ENCODE data around the gene HDAC9.

Gene HDAC9

GRCh38 chr7:18607025-18607424, 111.5 kb downstream of the HDAC9 start:
- TF ChIP-seq TAF1 (IDR thresholded peaks at IDR 0.05; ENCODE audit: borderline replicate concordance, insufficient read depth, low read length), result no peak
- TF ChIP-seq REST (IDR thresholded peaks at IDR 0.05; ENCODE audit: insufficient read depth in 1 of 2, low read depth in 2 of 2, low read length in 2 of 2), result no peak
- TF ChIP-seq SIN3A (IDR thresholded peaks at IDR 0.05; ENCODE audit: borderline replicate concordance, insufficient read depth, low read length), result no peak
- no peak for TF ChIP-seq POLR2AphosphoS5 (IDR thresholded peaks at IDR 0.05; ENCODE audit: low read depth, low read length)
- TF ChIP-seq FOXP2 (optimal IDR thresholded peaks at IDR 0.05; ENCODE audit: borderline replicate concordance, extremely low read depth, extremely low read length, insufficient read depth), result no peak

- no peak for TF ChIP-seq SIN3A (IDR thresholded peaks at IDR 0.05; ENCODE audit: borderline replicate concordance, insufficient read depth, low read length)
- TF ChIP-seq TAF1 (IDR thresholded peaks at IDR 0.05; ENCODE audit: borderline replicate concordance, insufficient read depth, low read length), result no peak
- TF ChIP-seq FOXP2 (optimal IDR thresholded peaks at IDR 0.05; ENCODE audit: borderline replicate concordance, extremely low read depth, extremely low read length, insufficient read depth), result no peak
- no peak for TF ChIP-seq POLR2AphosphoS5 (IDR thresholded peaks at IDR 0.05; ENCODE audit: low read depth, low read length)
- TF ChIP-seq REST (IDR thresholded peaks at IDR 0.05; ENCODE audit: insufficient read depth in 1 of 2, low read depth in 2 of 2, low read length in 2 of 2), result no peak
Measured at GRCh38 chr7:18610331-18610948, 114.9 kb downstream of the HDAC9 start.

GRCh38 chr7:18614841-18615240, 119.3 kb downstream of the HDAC9 start:
- TF ChIP-seq POLR2AphosphoS5 (IDR thresholded peaks at IDR 0.05; ENCODE audit: low read depth, low read length) (no peak), FOXP2 (optimal IDR thresholded peaks at IDR 0.05; ENCODE audit: borderline replicate concordance, extremely low read depth, extremely low read length, insufficient read depth) (no peak), REST (IDR thresholded peaks at IDR 0.05; ENCODE audit: insufficient read depth in 1 of 2, low read depth in 2 of 2, low read length in 2 of 2) (no peak), SIN3A (IDR thresholded peaks at IDR 0.05; ENCODE audit: borderline replicate concordance, insufficient read depth, low read length) (no peak), TAF1 (IDR thresholded peaks at IDR 0.05; ENCODE audit: borderline replicate concordance, insufficient read depth, low read length) (no peak)

- TF ChIP-seq SIN3A (IDR thresholded peaks at IDR 0.05; ENCODE audit: borderline replicate concordance, insufficient read depth, low read length) (no peak), REST (IDR thresholded peaks at IDR 0.05; ENCODE audit: insufficient read depth in 1 of 2, low read depth in 2 of 2, low read length in 2 of 2) (no peak), FOXP2 (optimal IDR thresholded peaks at IDR 0.05; ENCODE audit: borderline replicate concordance, extremely low read depth, extremely low read length, insufficient read depth) (no peak), POLR2AphosphoS5 (IDR thresholded peaks at IDR 0.05; ENCODE audit: low read depth, low read length) (no peak), TAF1 (IDR thresholded peaks at IDR 0.05; ENCODE audit: borderline replicate concordance, insufficient read depth, low read length) (no peak)
Measured at GRCh38 chr7:18619311-18619710, 123.8 kb downstream of the HDAC9 start.

All from PFSK-1 (cell line).